Small intestine (tissue), 7 donors: ENCODE measurements around the gene EGLN1. TPM values are rescaled to one million over a fixed set of nuclear protein-coding genes. Genes with fewer than 3 reads are reported as not detected.

Experiments used
- DNase-seq, 2 donors: peaks; one replicate each; pipeline versions ENCODE4 v3.0.0 to v3.0.0-alpha.2; 2013
- FAIRE-seq: peaks from 2 replicates; lab custom pipeline; 2012; peaks lifted over from hg19 to GRCh38; lab: Jason Lieb, UNC
- H3K27ac ChIP-seq, 3 donors: one replicate each; pipeline ENCODE4 v1.5.1; 2013; ENCODE audit warnings: low read length in 2 of 3, mild to moderate bottlenecking in 2 of 3, control low read depth in 1 of 3, inconsistent platforms in 1 of 3, low read depth in 1 of 3, moderate library complexity in 1 of 3
- H3K27me3 ChIP-seq, 3 donors: one replicate each; pipeline ENCODE4 v1.6.1; 2013; ENCODE audit warnings: low read length in 3 of 3, inconsistent platforms in 1 of 3; ENCODE audit not compliant: control insufficient read depth in 3 of 3, insufficient read depth in 3 of 3
- H3K36me3 ChIP-seq, 3 donors: one replicate each; pipeline ENCODE4 v1.6.1; 2013; ENCODE audit warnings: low read length in 3 of 3, inconsistent platforms in 1 of 3, low read depth in 1 of 3, mild to moderate bottlenecking in 1 of 3, moderate library complexity in 1 of 3; ENCODE audit not compliant: control insufficient read depth in 3 of 3, insufficient read depth in 2 of 3
- H3K4me1 ChIP-seq, 3 donors: one replicate each; pipeline ENCODE4 v1.6.1; 2013; ENCODE audit warnings: low read length in 2 of 3, inconsistent platforms in 1 of 3, low read depth in 1 of 3, mild to moderate bottlenecking in 1 of 3, moderate library complexity in 1 of 3; ENCODE audit not compliant: control insufficient read depth in 3 of 3, insufficient read depth in 2 of 3
- H3K4me3 ChIP-seq, 3 donors: one replicate each; pipeline ENCODE4 v1.5.1; 2013; ENCODE audit warnings: low read length in 3 of 3, control low read depth in 1 of 3, inconsistent platforms in 1 of 3, low read depth in 1 of 3, mild to moderate bottlenecking in 1 of 3, moderate library complexity in 1 of 3
- H3K9me3 ChIP-seq, 2 donors: one replicate each; pipeline ENCODE4 v1.6.1; 2013; ENCODE audit warnings: low read depth in 1 of 2, low read length in 1 of 2; ENCODE audit not compliant: control insufficient read depth in 2 of 2, insufficient read depth in 1 of 2
- WGBS, 3 donors: extraction: QIAGEN DNeasy Blood & Tissue Kit; methylation state at CpG; one replicate each; pipeline ENCODE4 v1.1.7; 2013; 5-methylcytosine and 5-hydroxymethylcytosine counted together
- polyA plus RNA-seq, 4 donors: library from polyadenylated mRNA; stranded (reverse) in 3 of 4; unstranded in 1 of 4; fragments of 200-250 nt in 3 of 4; fragments of 120-200 nt in 1 of 4; gene quantifications; one replicate each; pipeline versions ENCODE4 v1.2.1 to v1.2.3, GENCODE V29; 2013
- donor health status: healthy with polysubstance abuse.
- donor health status: control.
- donor health status: control.
- donor health status: Bipolar disorder and iron deficiency.
- donor health status: healthy.

EGLN1 gene
- polyA plus RNA-seq, 4 donors: 15.1 to 27.8 (median 22.2) TPM

- WGBS, 3 donors: 0% methylated on average over 55 to 63 of the region's 63 CpGs
- peak; percentile 55 to 73 for DNase-seq
- H3K4me3 ChIP-seq: peak overlapping the region; percentile 75 to 95 (median 89)
- peaks cover 0 to 3% (median 0%) of the 10 kb centered on the region in 3 donors for H3K36me3 ChIP-seq
- H3K27me3 ChIP-seq: no peaks in the 10 kb centered on the region
- no peaks in the 10 kb centered on the region for H3K9me3 ChIP-seq
- peaks cover 3 to 10% (median 6%) of the 10 kb centered on the region in 3 donors for H3K4me1 ChIP-seq
- peak overlapping the region; percentile 97 to 100 (median 100) for H3K27ac ChIP-seq
- FAIRE-seq: no peak
These were observed 1.0 kb downstream of the EGLN1 start for GRCh38 chr1:231420959-231421545.

- H3K27ac ChIP-seq: peak overlapping the region; percentile 97 to 100 (median 100)
- H3K9me3 ChIP-seq: no peaks in the 10 kb centered on the region
- 0 to 3% (median 1%) methylated on average over 18 of the region's 18 CpGs for WGBS, 3 donors
- peaks cover 3 to 10% (median 6%) of the 10 kb centered on the region in 3 donors for H3K4me1 ChIP-seq
- DNase-seq (peak in 1 of 2 donors; percentile 34), FAIRE-seq (no peak)
- peaks cover 0 to 6% (median 0%) of the 10 kb centered on the region in 3 donors for H3K36me3 ChIP-seq
- H3K4me3 ChIP-seq: peak overlapping the region; percentile 75 to 95 (median 89)
- H3K27me3 ChIP-seq: no peaks in the 10 kb centered on the region
These were observed 1.7 kb downstream of the EGLN1 start for GRCh38 chr1:231420299-231420958.

GRCh38 chr1:231419738-231420298, 2.3 kb downstream of the EGLN1 start:
- no peaks in the 10 kb centered on the region for H3K27me3 ChIP-seq
- FAIRE-seq (no peak), DNase-seq (peak in 1 of 2 donors; percentile 13)
- WGBS, 3 donors: 6 to 11% (median 7%) methylated on average over 8 of the region's 8 CpGs
- peak overlapping the region; percentile 75 to 95 (median 89) for H3K4me3 ChIP-seq
- peaks cover 3 to 10% (median 6%) of the 10 kb centered on the region in 3 donors for H3K4me1 ChIP-seq
- H3K36me3 ChIP-seq: peaks cover 0 to 8% (median 0%) of the 10 kb centered on the region in 3 donors
- no peaks in the 10 kb centered on the region for H3K9me3 ChIP-seq
- H3K27ac ChIP-seq: peak overlapping the region in 1 of 3 donors; percentile 97

GRCh38 chr1:231419147-231419546, 2.9 kb downstream of the EGLN1 start:
- peak overlapping the region in 2 of 3 donors; percentile 89 to 95 for H3K4me3 ChIP-seq
- H3K36me3 ChIP-seq: peaks cover 0 to 11% (median 0%) of the 10 kb centered on the region in 3 donors
- no peak overlapping the region for H3K27ac ChIP-seq
- H3K27me3 ChIP-seq: no peaks in the 10 kb centered on the region
- FAIRE-seq (no peak), DNase-seq (peak in 1 of 2 donors; percentile 8)
- WGBS, 3 donors: 13 to 38% (median 33%) methylated on average over 1 of the region's 1 CpG
- peaks cover 3 to 10% (median 6%) of the 10 kb centered on the region in 3 donors for H3K4me1 ChIP-seq
- H3K9me3 ChIP-seq: no peaks in the 10 kb centered on the region

- Histone ChIP-seq H3K4me1 (peaks cover 3 to 10% (median 4%) of the 10 kb centered on the region in 3 donors), H3K27ac (no peak overlapping the region), H3K36me3 (peaks cover 0 to 11% (median 0%) of the 10 kb centered on the region in 3 donors), H3K4me3 (peak overlapping the region in 2 of 3 donors; percentile 89 to 95), H3K9me3 (no peaks in the 10 kb centered on the region), H3K27me3 (no peaks in the 10 kb centered on the region)
- DNase-seq: no peak
- WGBS, 3 donors: 33 to 51% (median 49%) methylated on average over 4 of the region's 4 CpGs
- no peak for FAIRE-seq
These were observed 3.4 kb downstream of the EGLN1 start for GRCh38 chr1:231418741-231419107.

- peak overlapping the region in 2 of 3 donors; percentile 89 to 95 for H3K4me3 ChIP-seq
- peaks cover 0 to 10% (median 3%) of the 10 kb centered on the region in 3 donors for H3K4me1 ChIP-seq
- no peaks in the 10 kb centered on the region for H3K27me3 ChIP-seq
- WGBS, 3 donors: 74 to 78% (median 77%) methylated on average over 4 of the region's 4 CpGs
- no peak for DNase-seq
- no peak overlapping the region for H3K27ac ChIP-seq
- H3K36me3 ChIP-seq: peaks cover 0 to 11% (median 0%) of the 10 kb centered on the region in 3 donors
- no peaks in the 10 kb centered on the region for H3K9me3 ChIP-seq
- no peak for FAIRE-seq
These were observed 3.9 kb downstream of the EGLN1 start for GRCh38 chr1:231418101-231418740.

- no peaks in the 10 kb centered on the region for H3K9me3 ChIP-seq
- no peak overlapping the region for H3K27ac ChIP-seq
- DNase-seq (no peak), FAIRE-seq (no peak)
- H3K36me3 ChIP-seq: peaks cover 0 to 15% (median 2%) of the 10 kb centered on the region in 3 donors
- peaks cover 0 to 10% (median 3%) of the 10 kb centered on the region in 3 donors for H3K4me1 ChIP-seq
- peak overlapping the region in 1 of 3 donors; percentile 27 for H3K4me3 ChIP-seq
- no peaks in the 10 kb centered on the region for H3K27me3 ChIP-seq
- 52 to 62% (median 58%) methylated on average over 2 of the region's 2 CpGs for WGBS, 3 donors
These were observed 4.6 kb downstream of the EGLN1 start for GRCh38 chr1:231417513-231417912.

GRCh38 chr1:231416901-231417300, 5.2 kb downstream of the EGLN1 start:
- no peak for DNase-seq
- peaks cover 0 to 15% (median 2%) of the 10 kb centered on the region in 3 donors for H3K36me3 ChIP-seq
- no peaks in the 10 kb centered on the region for H3K27me3 ChIP-seq
- WGBS, 3 donors: 12 to 17% (median 16%) methylated on average over 1 of the region's 1 CpG
- FAIRE-seq: no peak
- peaks cover 0 to 10% (median 5%) of the 10 kb centered on the region in 3 donors for H3K4me1 ChIP-seq
- no peaks in the 10 kb centered on the region for H3K9me3 ChIP-seq
- H3K4me3 ChIP-seq: no peak overlapping the region
- H3K27ac ChIP-seq: no peak overlapping the region
